HepG2 (cell line): ENCODE results near the gene PCAT7.
"Not testable (repeated sequence)": the region's sequence is repeated elsewhere in the genome, so short reads cannot be mapped to it uniquely, and the experiment has no call there.

Experiments
- JUND ChIP-seq: sonication (generic); formaldehyde crosslinking; IDR thresholded peaks from 2 replicates; pipeline ENCODE4 v1.8.0; 2022; ENCODE audit warnings: mild to moderate bottlenecking, missing genetic modification reagents
- SUZ12 ChIP-seq: fragments of 150-350 bp; IDR thresholded peaks from 2 replicates; pipeline ENCODE4 v1.6.1; 2014; ENCODE audit warnings: low read depth, low read length
- ZNF672 ChIP-seq: sonication (generic); formaldehyde crosslinking; IDR thresholded peaks from 2 replicates; pipeline ENCODE4 v1.8.1; 2022; ENCODE audit warnings: missing genetic modification reagents
- TF ChIP-seq, protein P1 (sequence below): sonication (generic); formaldehyde crosslinking; conservative IDR thresholded peaks from 2 replicates; pipeline ENCODE4 v1.5.0; 2020; ENCODE audit warnings: missing genetic modification reagents
- TF ChIP-seq, protein P2 (sequence below): sonication (generic); formaldehyde crosslinking; IDR thresholded peaks from 2 replicates; pipeline ENCODE4 v1.4.0; 2020; ENCODE audit warnings: missing genetic modification reagents
- TF ChIP-seq, protein P3 (sequence below): sonication (generic); formaldehyde crosslinking; IDR thresholded peaks from 2 replicates; pipeline ENCODE4 v1.5.0; 2020; ENCODE audit warnings: missing genetic modification reagents

DNA sequence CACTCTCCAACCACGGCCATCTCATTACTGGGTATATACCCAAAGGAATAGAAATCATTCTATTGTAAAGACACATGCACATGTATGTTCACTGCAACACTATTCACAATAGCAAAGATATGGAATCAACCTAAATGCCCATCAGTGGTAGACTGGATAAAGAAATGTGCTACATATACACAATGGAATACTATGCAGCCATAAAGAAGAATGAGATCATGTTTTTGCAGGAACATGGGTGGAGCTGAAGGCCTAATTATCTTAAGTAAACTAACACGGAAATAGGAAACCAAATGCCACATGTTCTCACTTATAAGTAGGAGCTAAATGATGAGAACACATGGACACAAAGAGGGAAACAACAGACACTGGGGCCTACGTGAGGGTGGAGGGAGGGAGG lies 9.4 kb downstream of the PCAT7 start:
- TF ChIP-seq, protein P1, sequence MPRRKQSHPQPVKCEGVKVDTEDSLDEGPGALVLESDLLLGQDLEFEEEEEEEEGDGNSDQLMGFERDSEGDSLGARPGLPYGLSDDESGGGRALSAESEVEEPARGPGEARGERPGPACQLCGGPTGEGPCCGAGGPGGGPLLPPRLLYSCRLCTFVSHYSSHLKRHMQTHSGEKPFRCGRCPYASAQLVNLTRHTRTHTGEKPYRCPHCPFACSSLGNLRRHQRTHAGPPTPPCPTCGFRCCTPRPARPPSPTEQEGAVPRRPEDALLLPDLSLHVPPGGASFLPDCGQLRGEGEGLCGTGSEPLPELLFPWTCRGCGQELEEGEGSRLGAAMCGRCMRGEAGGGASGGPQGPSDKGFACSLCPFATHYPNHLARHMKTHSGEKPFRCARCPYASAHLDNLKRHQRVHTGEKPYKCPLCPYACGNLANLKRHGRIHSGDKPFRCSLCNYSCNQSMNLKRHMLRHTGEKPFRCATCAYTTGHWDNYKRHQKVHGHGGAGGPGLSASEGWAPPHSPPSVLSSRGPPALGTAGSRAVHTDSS (CRISPR knock-in tag) = not testable (repeated sequence)
- not testable (repeated sequence) for TF ChIP-seq ZNF672 (CRISPR knock-in tag); SUZ12; JUND
- TF ChIP-seq, protein P2, sequence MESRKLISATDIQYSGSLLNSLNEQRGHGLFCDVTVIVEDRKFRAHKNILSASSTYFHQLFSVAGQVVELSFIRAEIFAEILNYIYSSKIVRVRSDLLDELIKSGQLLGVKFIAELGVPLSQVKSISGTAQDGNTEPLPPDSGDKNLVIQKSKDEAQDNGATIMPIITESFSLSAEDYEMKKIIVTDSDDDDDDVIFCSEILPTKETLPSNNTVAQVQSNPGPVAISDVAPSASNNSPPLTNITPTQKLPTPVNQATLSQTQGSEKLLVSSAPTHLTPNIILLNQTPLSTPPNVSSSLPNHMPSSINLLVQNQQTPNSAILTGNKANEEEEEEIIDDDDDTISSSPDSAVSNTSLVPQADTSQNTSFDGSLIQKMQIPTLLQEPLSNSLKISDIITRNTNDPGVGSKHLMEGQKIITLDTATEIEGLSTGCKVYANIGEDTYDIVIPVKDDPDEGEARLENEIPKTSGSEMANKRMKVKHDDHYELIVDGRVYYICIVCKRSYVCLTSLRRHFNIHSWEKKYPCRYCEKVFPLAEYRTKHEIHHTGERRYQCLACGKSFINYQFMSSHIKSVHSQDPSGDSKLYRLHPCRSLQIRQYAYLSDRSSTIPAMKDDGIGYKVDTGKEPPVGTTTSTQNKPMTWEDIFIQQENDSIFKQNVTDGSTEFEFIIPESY (CRISPR knock-in tag) = not testable (repeated sequence)
- TF ChIP-seq, protein P3, sequence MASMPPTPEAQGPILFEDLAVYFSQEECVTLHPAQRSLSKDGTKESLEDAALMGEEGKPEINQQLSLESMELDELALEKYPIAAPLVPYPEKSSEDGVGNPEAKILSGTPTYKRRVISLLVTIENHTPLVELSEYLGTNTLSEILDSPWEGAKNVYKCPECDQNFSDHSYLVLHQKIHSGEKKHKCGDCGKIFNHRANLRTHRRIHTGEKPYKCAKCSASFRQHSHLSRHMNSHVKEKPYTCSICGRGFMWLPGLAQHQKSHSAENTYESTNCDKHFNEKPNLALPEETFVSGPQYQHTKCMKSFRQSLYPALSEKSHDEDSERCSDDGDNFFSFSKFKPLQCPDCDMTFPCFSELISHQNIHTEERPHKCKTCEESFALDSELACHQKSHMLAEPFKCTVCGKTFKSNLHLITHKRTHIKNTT (CRISPR knock-in tag) = not testable (repeated sequence)
